COLO668 (cell line): ENCODE measurements around the gene PCSK1.

ENCODE experiments used
- DNase-seq: peaks from one replicate; lab custom pipeline; 2025; ENCODE audit not compliant: unreplicated experiment; lab: John Stamatoyannopoulos, UW

Gene PCSK1

GRCh38 chr5:96433066-96433447 lies at the start of gene PCSK1:
Gene PCSK1 (minus strand): TSS chr5:96433248. CDS start chr5:96433042, 206 bp downstream.
- DNase-seq, result peak; percentile 72

GRCh38 chr5:96481867-96482266 lies 48.8 kb upstream of the PCSK1 start:
- no peak for DNase-seq

GRCh38 chr5:96481009-96481786 lies 48.1 kb upstream of the PCSK1 start:
- DNase-seq, result no peak

- peak; percentile 2 for DNase-seq
Measured at GRCh38 chr5:96478983-96479382, 45.9 kb upstream of the PCSK1 start.

- no peak for DNase-seq
Measured at GRCh38 chr5:96476654-96477053, 43.6 kb upstream of the PCSK1 start.

GRCh38 chr5:96474073-96474472 lies 41.0 kb upstream of the PCSK1 start:
- DNase-seq, result no peak

GRCh38 chr5:96473155-96473554 lies 40.1 kb upstream of the PCSK1 start:
- DNase-seq, result no peak

- no peak for DNase-seq
Measured at GRCh38 chr5:96470785-96471184, 37.7 kb upstream of the PCSK1 start.

GRCh38 chr5:96468956-96469355 lies 35.9 kb upstream of the PCSK1 start:
- no peak for DNase-seq

- no peak for DNase-seq
Measured at GRCh38 chr5:96463091-96463490, 30.0 kb upstream of the PCSK1 start.

GRCh38 chr5:96459313-96460121 lies 26.5 kb upstream of the PCSK1 start:
- no peak for DNase-seq

- DNase-seq, result no peak
Measured at GRCh38 chr5:96458176-96458575, 25.1 kb upstream of the PCSK1 start.

GRCh38 chr5:96455789-96456188 lies 22.7 kb upstream of the PCSK1 start:
- DNase-seq, result no peak

GRCh38 chr5:96453394-96453793 lies 20.3 kb upstream of the PCSK1 start:
- no peak for DNase-seq

- no peak for DNase-seq
Measured at GRCh38 chr5:96447949-96448348, 14.9 kb upstream of the PCSK1 start.

- no peak for DNase-seq
Measured at GRCh38 chr5:96440185-96440538, 7.1 kb upstream of the PCSK1 start.

- DNase-seq, result no peak
Measured at GRCh38 chr5:96439477-96440184, 6.6 kb upstream of the PCSK1 start.

GRCh38 chr5:96434201-96434645 lies 1.2 kb upstream of the PCSK1 start:
- peak; percentile 63 for DNase-seq

GRCh38 chr5:96432216-96433065 lies 607 bp downstream of the PCSK1 start:
- peak; percentile 83 for DNase-seq

- DNase-seq, result peak; percentile 51
Measured at GRCh38 chr5:96431376-96432187, 1.5 kb downstream of the PCSK1 start.
